Daoy (cell line): ENCODE results near the gene ENPP3. TPM values are rescaled to one million over a fixed set of nuclear protein-coding genes. Genes with fewer than 3 reads are reported as not detected.

ENCODE experiments used
- total RNA-seq: library from RNA; depleted of rRNA; stranded (reverse); fragments of >200 nt; shearing (Covaris generic); gene quantifications from 2 replicates; pipeline ENCODE4 v1.2.3, GENCODE V29; 2014; rRNA removed

The ENPP3 gene
- total RNA-seq, 1 experiment from 2014 or later: not detected

Other genes starting within 250 kb of the ENPP3 start
- gene ARG1, start 64.1 kb upstream of the ENPP3 start, total RNA-seq: not detected in 2 replicates
- gene MED23, start 9.1 kb upstream of the ENPP3 start, total RNA-seq: 20.1 and 21.6 TPM in 2 replicates
- gene OR2A4, start 64.1 kb downstream of the ENPP3 start, total RNA-seq: 0.06 TPM in 1 of 2 replicates, not detected in the other
- not detected in 2 replicates for gene CTAGE9, start 73.7 kb downstream of the ENPP3 start, total RNA-seq
- 5.3 and 5.4 TPM in 2 replicates for gene ENPP1, start 170.7 kb downstream of the ENPP3 start, total RNA-seq